Astrocyte (in vitro differentiated cells and primary cell): ENCODE measurements around the gene PUDP.

Experiments used
- EZH2 ChIP-seq: IDR thresholded peaks from 2 replicates; pipeline ENCODE4 v1.6.1; 2012; ENCODE audit warnings: mild to moderate bottlenecking, low read length, inconsistent platforms; ENCODE audit not compliant: insufficient read depth
- TF ChIP-seq, protein P1 (sequence below): IDR thresholded peaks from 2 replicates; pipeline ENCODE4 v1.5.1; 2011; ENCODE audit warnings: low read depth, mild to moderate bottlenecking, inconsistent platforms, low read length, moderate library complexity; ENCODE audit not compliant: insufficient read depth

DNA sequence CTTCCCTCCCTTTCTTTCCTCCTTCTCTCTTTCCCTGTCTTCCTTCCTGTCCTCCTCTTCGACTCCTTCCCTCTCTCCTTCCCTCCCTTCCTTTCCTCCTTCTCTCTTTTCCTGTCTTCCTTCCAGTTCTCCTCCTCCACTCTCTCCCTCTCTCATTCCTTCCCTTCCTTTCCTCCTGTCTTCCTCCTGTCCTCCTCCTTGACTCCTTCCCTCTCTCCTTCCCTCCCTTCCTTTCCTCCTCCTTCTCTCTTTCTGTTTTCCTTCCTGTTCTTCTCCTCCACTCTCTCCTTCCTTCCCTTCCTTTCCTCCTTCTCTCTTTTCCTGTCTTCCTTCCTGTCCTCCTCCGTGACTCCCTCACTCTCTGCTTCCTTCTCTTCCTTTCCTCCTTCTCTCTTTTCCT lies 5.3 kb upstream of the PUDP start:
- TF ChIP-seq, protein P1, sequence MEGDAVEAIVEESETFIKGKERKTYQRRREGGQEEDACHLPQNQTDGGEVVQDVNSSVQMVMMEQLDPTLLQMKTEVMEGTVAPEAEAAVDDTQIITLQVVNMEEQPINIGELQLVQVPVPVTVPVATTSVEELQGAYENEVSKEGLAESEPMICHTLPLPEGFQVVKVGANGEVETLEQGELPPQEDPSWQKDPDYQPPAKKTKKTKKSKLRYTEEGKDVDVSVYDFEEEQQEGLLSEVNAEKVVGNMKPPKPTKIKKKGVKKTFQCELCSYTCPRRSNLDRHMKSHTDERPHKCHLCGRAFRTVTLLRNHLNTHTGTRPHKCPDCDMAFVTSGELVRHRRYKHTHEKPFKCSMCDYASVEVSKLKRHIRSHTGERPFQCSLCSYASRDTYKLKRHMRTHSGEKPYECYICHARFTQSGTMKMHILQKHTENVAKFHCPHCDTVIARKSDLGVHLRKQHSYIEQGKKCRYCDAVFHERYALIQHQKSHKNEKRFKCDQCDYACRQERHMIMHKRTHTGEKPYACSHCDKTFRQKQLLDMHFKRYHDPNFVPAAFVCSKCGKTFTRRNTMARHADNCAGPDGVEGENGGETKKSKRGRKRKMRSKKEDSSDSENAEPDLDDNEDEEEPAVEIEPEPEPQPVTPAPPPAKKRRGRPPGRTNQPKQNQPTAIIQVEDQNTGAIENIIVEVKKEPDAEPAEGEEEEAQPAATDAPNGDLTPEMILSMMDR: no peak
- no peak for TF ChIP-seq EZH2
